ENCODE data around the gene PDLIM5.

Gene PDLIM5

GRCh38 chr4:94695384-94695783, 243.6 kb downstream of the PDLIM5 start:
- DNase-seq (ENCODE audit: low read depth, low spot score): no peak

GRCh38 chr4:94698187-94698586, 246.4 kb downstream of the PDLIM5 start:
- no peak for DNase-seq (ENCODE audit: low read depth, low spot score)

- DNase-seq (ENCODE audit: low read depth, low spot score): no peak
Measured at GRCh38 chr4:94700298-94700697, 248.6 kb downstream of the PDLIM5 start.

- no peak for DNase-seq (ENCODE audit: low read depth, low spot score)
Measured at GRCh38 chr4:94701631-94702300, 250.0 kb downstream of the PDLIM5 start.

DNA sequence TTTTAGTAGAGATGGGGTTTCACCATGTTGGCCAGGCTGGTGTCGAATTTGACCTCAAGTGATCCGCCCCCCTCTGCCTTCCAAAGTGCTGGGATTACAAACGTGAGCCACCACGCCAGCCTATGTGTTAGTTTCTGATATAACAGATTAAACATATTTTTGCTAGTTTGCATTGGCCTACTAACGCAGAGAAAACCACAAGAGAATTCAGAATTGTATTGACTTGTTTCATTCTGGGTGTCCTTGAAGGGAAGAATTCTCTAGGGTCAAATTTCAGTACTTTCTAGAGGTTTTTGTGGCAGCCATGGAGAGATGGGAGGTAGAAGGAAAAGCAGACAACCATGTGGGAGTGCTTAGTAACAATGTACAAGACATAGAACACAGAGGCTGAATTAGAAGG, 259.9 kb downstream of the PDLIM5 start:
- no peak for DNase-seq (ENCODE audit: low read depth, low spot score)

DNA sequence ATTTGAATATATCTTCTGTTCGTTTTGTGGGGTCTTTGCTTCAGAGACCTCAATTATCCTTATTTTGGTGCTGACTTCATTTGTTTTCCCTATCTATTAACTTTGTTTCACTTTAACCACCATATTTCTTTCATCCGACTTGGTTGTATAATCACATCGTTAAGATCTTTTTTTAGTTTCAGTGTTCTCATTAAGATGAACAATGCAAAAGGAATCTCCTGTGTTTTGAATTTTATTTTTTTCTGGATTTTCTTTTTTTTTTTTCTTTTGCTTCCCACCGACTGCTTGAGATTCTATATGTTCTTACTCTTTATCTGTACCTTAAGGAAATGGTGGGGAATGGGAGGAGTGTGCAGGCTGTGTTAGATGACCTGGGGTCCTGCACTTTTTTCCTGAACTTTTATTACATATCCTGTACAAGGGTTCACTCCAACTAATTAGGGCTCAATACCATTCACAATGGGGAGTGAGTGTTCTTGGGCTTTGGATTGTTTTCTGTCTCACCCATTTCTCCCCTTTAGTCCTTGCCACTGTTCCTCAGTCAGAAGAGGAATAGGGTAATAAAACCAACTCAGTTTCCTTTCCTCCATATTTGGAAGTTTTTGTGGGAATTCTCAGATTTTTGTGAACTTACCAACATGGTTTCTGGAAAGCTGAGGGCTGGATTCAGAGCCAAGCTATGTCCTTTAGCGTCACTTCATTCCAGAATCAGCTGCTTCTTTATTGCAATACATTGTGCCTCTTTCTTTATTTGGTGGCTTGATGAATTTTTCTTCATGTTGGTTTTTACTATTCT, 262.8 kb downstream of the PDLIM5 start:
- DNase-seq (ENCODE audit: low read depth, low spot score): no peak

DNA sequence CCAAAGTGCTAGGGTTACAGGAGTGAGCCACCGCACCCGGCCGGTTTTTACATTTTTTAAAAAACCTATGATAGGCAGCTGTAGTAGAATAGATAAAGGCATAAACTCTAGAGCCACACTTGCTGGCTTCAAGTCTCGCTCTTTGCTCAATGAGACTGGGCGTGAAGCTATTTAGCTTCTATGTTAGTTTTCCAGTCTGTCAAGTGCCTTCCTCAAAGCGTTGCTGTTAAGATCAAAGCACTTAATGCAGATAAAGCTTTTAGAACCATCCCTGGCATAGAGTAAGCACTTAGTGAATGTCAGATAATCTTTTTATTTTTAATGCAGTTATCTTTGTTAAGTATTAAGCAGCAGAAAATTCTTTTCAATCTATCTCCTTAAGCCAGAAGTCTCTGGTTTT, 264.0 kb downstream of the PDLIM5 start:
- no peak for DNase-seq (ENCODE audit: low read depth, low spot score)
